Omental fat pad (tissue), 4 donors: ENCODE measurements around the gene MMS19. TPM values are rescaled to one million over a fixed set of nuclear protein-coding genes. Genes with fewer than 3 reads are reported as not detected.
A peak's percentile ranks its signal among the peaks of the same experiment; 100 is the strongest.

ENCODE experiments used
- ATAC-seq: fragments of 150-250 bp; one replicate; pipeline ENCODE4 v1.9.1; 2016; ENCODE audit warnings: mild to moderate bottlenecking, moderate library complexity; ENCODE audit not compliant: low FRiP score
- DNase-seq: peaks from one replicate; pipeline ENCODE4 v3.0.0-alpha.2; 2019; ENCODE audit warnings: low spot score
- total RNA-seq, 4 donors: library from RNA; depleted of rRNA; stranded (reverse); fragments of >200 nt; gene quantifications; one replicate each; pipeline ENCODE4 v1.1.0, GENCODE V29; 2016
- TF ChIP-seq, protein P1 (sequence below), 3 donors: fragments of 450-650 bp; IDR thresholded peaks; one replicate each; pipeline ENCODE4 v1.5.1; 2016 to 2017; ENCODE audit warnings: antibody characterized with exemption in 3 of 3, mild to moderate bottlenecking in 3 of 3, moderate library complexity in 2 of 3

MMS19 gene, protein sequence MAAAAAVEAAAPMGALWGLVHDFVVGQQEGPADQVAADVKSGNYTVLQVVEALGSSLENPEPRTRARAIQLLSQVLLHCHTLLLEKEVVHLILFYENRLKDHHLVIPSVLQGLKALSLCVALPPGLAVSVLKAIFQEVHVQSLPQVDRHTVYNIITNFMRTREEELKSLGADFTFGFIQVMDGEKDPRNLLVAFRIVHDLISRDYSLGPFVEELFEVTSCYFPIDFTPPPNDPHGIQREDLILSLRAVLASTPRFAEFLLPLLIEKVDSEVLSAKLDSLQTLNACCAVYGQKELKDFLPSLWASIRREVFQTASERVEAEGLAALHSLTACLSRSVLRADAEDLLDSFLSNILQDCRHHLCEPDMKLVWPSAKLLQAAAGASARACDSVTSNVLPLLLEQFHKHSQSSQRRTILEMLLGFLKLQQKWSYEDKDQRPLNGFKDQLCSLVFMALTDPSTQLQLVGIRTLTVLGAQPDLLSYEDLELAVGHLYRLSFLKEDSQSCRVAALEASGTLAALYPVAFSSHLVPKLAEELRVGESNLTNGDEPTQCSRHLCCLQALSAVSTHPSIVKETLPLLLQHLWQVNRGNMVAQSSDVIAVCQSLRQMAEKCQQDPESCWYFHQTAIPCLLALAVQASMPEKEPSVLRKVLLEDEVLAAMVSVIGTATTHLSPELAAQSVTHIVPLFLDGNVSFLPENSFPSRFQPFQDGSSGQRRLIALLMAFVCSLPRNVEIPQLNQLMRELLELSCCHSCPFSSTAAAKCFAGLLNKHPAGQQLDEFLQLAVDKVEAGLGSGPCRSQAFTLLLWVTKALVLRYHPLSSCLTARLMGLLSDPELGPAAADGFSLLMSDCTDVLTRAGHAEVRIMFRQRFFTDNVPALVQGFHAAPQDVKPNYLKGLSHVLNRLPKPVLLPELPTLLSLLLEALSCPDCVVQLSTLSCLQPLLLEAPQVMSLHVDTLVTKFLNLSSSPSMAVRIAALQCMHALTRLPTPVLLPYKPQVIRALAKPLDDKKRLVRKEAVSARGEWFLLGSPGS
- total RNA-seq = 100 to 1,000 TPM in 1 of 4 donors, 10 to 100 TPM in 3; 44.4 to 117 (median 64.7) TPM

DNA sequence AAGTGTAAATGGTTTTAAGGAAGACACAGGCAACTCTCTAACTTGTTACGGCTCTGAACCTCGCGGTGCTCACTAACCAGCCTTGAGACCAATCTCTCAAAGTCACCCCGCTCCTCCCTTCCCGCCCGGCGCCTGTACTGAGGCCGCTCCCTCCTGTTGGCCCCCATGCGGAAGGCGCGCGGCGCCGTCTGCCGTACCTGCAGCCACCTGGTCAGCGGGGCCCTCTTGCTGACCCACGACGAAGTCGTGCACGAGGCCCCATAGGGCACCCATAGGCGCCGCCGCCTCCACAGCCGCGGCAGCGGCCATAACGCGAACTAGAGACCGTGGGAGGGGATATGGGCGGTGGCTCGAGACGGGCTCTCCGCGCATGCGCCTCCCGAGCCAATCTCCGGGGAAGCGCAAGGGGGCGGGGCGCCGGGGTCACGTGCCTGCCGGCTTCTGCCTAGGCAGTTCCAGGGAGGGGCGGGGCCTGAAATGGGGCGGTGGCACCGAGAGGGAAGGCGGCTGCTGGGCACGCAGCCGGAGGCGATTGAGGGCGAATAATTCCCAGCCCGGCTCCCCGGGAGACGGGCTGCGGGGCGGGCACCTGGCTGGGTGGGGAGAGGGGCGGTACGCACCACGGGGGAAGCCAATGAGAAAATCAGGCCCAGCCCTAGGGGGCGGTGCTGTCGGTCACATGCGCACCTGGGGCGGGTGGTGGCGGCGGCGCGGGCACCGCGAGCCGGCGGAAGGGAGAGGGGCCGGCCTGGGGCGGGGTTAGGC lies at the start of gene MMS19:
Gene MMS19 (minus strand): TSS at position 347 of the 765 bp plus-strand sequence. CDS start 38 bp downstream, at position 309.
- TF ChIP-seq, protein P1, sequence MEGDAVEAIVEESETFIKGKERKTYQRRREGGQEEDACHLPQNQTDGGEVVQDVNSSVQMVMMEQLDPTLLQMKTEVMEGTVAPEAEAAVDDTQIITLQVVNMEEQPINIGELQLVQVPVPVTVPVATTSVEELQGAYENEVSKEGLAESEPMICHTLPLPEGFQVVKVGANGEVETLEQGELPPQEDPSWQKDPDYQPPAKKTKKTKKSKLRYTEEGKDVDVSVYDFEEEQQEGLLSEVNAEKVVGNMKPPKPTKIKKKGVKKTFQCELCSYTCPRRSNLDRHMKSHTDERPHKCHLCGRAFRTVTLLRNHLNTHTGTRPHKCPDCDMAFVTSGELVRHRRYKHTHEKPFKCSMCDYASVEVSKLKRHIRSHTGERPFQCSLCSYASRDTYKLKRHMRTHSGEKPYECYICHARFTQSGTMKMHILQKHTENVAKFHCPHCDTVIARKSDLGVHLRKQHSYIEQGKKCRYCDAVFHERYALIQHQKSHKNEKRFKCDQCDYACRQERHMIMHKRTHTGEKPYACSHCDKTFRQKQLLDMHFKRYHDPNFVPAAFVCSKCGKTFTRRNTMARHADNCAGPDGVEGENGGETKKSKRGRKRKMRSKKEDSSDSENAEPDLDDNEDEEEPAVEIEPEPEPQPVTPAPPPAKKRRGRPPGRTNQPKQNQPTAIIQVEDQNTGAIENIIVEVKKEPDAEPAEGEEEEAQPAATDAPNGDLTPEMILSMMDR (IDR thresholded peaks at IDR 0.05) = no peak
- DNase-seq = peak; percentile 97
- ATAC-seq = peak; percentile 97

DNA sequence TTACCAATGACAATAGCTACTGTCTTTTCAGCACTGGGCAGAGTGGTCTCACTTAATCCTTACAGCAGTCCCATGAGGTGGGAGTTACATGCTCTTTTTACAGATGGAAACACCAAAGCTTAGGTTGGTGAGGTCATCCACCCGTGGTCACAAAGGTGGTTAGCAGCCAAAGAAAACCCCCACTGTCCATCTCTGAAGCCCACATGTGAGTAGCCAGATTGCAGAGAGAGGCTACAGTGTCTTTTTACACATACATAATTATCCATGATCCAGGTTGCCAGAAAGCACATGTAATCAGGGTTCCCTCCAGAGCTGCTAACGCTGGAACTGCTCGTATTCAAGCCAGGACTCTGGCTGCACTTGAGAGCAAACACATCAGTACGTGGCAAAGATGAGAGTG lies 49.7 kb upstream of the MMS19 start:
- TF ChIP-seq, protein P1 (IDR thresholded peaks at IDR 0.05) = no peak
- no peak for ATAC-seq
- no peak for DNase-seq

DNA sequence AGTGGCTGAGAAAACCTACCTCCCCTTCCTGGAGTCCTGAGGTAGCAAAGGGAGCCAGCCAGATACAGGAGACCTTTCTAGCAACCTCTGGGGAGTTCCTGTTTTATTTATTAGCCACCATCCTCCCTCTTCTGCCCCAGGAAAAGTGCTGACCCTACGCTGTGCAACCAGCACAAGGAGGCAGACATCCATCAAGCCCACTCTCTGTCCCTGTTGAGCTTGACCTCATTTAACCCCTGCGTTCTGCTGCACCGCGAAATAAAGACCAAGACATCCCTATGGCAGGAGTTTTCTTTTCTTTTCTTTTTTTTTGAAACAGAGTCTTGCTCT lies 49.0 kb upstream of the MMS19 start:
- DNase-seq (no peak), ATAC-seq (no peak)

DNA sequence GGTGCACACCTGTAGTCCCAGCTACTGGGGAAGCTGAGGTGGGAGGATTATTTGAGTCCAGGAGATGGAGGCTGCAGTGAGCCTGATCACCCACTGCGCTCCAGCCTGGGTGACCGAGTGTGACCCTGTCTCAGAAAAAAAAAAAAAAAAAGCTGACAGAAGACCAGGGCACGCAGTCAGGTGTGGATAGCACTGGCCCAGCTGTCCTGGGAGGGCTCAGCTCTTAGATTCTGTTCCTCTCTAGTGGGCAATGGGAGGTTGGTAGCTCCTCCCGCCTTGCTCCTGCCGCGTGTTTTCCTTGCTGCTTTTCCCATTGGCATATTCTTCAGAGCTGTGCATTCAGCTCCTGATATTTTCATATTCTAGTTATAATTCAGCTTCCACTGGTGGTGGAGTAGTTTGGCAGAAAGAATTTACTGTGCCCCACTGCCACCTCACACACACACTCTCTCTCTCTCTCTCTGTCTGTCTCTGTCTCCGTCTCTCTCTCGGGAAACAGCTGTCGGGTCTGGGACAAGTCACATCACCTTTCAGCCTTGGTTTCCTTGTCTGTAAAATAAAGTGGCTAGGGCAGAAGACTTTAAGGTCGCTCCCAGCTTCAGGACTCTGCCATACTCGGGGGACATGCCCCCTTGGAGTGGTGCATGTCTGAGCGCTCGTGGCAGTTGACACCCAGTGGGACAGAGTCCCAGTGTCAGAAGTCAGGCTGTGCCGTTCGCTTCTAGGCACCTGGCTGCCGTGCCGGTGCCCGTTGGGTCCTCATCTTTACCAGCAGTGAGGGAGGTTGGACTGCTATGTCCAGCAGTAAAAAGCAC lies 48.4 kb upstream of the MMS19 start:
- DNase-seq (no peak), ATAC-seq (no peak)
- TF ChIP-seq, protein P1 (IDR thresholded peaks at IDR 0.05) = no peak

More for the DNA sequence above, 49.0 kb upstream of the MMS19 start:
- TF ChIP-seq, protein P1 (IDR thresholded peaks at IDR 0.05) = no peak

DNA sequence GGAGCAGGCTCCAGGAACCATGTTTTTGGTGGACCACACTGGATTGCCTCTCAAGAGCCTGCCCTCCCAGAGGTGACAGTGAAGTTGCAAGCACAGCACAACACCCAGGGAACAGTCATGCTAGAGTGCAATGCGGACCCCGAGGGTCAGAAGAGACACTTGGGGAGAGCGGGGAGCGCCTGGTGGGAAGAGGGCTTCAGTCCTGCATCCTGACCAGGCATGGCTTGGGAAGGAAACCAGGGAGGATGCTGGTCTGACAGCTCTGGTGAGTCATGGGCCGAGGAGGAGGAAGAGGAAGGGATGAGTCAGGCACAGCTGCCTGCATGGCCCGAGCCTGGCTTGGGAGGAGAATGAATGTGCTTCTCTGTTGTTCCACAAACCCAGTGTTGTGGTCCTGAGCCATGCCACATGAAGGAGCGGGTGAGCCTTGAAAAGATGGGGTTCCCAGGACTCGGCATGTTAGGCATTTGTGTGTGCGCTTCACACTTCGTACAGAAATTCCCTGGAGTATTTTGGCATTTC lies 44.9 kb upstream of the MMS19 start:
- ATAC-seq (peak; percentile 80), DNase-seq (peak; percentile 66)
- TF ChIP-seq, protein P1 (IDR thresholded peaks at IDR 0.05) = no peak
